ENCODE measurements around the gene ZDHHC1. TPM values are rescaled to one million over a fixed set of nuclear protein-coding genes. Genes with fewer than 3 reads are reported as not detected.
"Not testable (repeated sequence)": the region's sequence is repeated elsewhere in the genome, so short reads cannot be mapped to it uniquely, and the experiment has no call there.

ZDHHC1 gene
- total RNA-seq, 1 donor from 2014 or later, result 2.3 TPM

- DNase-seq, result no peak
Observed at GRCh38 chr16:67356396-67356795, 59.9 kb downstream of the ZDHHC1 start.

GRCh38 chr16:67352463-67352862 lies 63.8 kb downstream of the ZDHHC1 start:
- DNase-seq, result not testable (repeated sequence)

- DNase-seq, result no peak
Observed at GRCh38 chr16:67350324-67350723, 66.0 kb downstream of the ZDHHC1 start.

GRCh38 chr16:67349172-67349571 lies 67.1 kb downstream of the ZDHHC1 start:
- no peak for DNase-seq

- no peak for DNase-seq
Observed at GRCh38 chr16:67346341-67346740, 69.9 kb downstream of the ZDHHC1 start.

- DNase-seq, result no peak
Observed at GRCh38 chr16:67345401-67345800, 70.9 kb downstream of the ZDHHC1 start.

Small RNA genes within 50 kb of the gene (small RNA-seq; reads per million reads assigned to genes)
- gene RNU1-123P, result not detected

Other genes with a start within 250 kb of the ZDHHC1 start
- 4.1 TPM for gene NOL3, start 245.9 kb downstream of the ZDHHC1 start, total RNA-seq
- 49.1 TPM for gene MATCAP1, start 232.5 kb downstream of the ZDHHC1 start, total RNA-seq
- gene EXOC3L1, start 226.3 kb downstream of the ZDHHC1 start, total RNA-seq, result 0.47 TPM
- gene E2F4, start 224.3 kb downstream of the ZDHHC1 start, total RNA-seq, result 17.8 TPM
- 0.16 TPM for gene ELMO3, start 217.3 kb downstream of the ZDHHC1 start, total RNA-seq
- gene TMEM208, start 189.3 kb downstream of the ZDHHC1 start, total RNA-seq, result 14.7 TPM
- 2.5 TPM for gene FHOD1, start 169.0 kb downstream of the ZDHHC1 start, total RNA-seq
- gene SLC9A5, start 167.5 kb downstream of the ZDHHC1 start, total RNA-seq, result 1.2 TPM
- 2.3 TPM for gene PLEKHG4, start 136.9 kb downstream of the ZDHHC1 start, total RNA-seq
- 0.31 TPM for gene KCTD19, start 89.7 kb downstream of the ZDHHC1 start, total RNA-seq
- gene LRRC36, start 89.7 kb downstream of the ZDHHC1 start, total RNA-seq, result 1.4 TPM
- 2.3 TPM for gene TPPP3, start 23.0 kb downstream of the ZDHHC1 start, total RNA-seq
- gene HSD11B2, start 14.6 kb upstream of the ZDHHC1 start, total RNA-seq, result not detected
- 63.0 TPM for gene ATP6V0D1, start 64.7 kb upstream of the ZDHHC1 start, total RNA-seq
- not detected for gene AGRP, start 67.1 kb upstream of the ZDHHC1 start, total RNA-seq
- gene RIPOR1, start 112.4 kb upstream of the ZDHHC1 start, total RNA-seq, result 26.2 TPM
- gene CTCF, start 146.0 kb upstream of the ZDHHC1 start, total RNA-seq, result 54.0 TPM
- 3.1 TPM for gene CARMIL2, start 228.7 kb upstream of the ZDHHC1 start, total RNA-seq
- gene ACD, start 243.8 kb upstream of the ZDHHC1 start, total RNA-seq, result 17.6 TPM
- 8.3 TPM for gene PARD6A, start 244.5 kb upstream of the ZDHHC1 start, total RNA-seq

Data from occipital lobe (tissue), 3 donors.